ENCODE measurements around the gene LHX5.

DNA sequence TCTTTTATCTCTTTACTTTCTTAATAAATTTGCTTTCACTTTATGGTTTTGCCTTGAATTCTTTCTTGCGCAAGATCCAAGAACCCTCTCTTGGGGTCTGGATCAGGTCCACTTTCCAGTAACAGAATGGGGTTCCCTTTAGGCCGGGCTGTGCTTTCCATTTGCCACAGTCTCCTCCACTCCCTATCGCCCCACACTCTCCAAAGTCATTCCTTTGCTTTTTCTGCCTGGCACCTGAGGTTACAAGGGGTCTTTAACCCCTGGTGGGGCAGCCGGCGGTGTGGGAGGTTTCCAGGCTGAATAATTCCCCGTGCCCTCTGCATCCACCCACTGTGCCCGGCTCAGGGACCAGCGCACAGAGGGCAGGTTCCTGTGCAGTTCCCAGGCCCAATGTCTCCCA, 42.9 kb upstream of the LHX5 start:
- TF ChIP-seq POLR2A (IDR thresholded peaks at IDR 0.05) (no peak), POLR2AphosphoS5 (IDR thresholded peaks at IDR 0.05) (no peak)

Data from spleen (tissue), 3 donors.